Stimulated activated naive CD8-positive, alpha-beta T cell treated with anti-CD3 and anti-CD28 coated beads, Interleukin-15, amount 100 ng/mL, for 72 hours (primary cell): ENCODE measurements around the gene NFATC1.

Source experiments
- ATAC-seq: fragments of 150-1000 bp; cut with Tn5 transposase; 2 replicates; pipeline ENCODE4 v1.10.0; 2021; ENCODE audit warnings: mild to moderate bottlenecking, moderate library complexity
- DNase-seq, 2 donors: peaks; one replicate each; pipeline ENCODE4 v3.0.0; 2021 to 2022
- H3K27ac Mint-ChIP-seq, 2 donors: one replicate each; pipeline ENCODE4 v1.8.0; 2022; ENCODE audit warnings: mild to moderate bottlenecking in 2 of 2, mixed read lengths in 2 of 2, moderate library complexity in 2 of 2
- H3K27me3 Mint-ChIP-seq: one replicate; pipeline ENCODE4 v1.8.0; 2022; ENCODE audit warnings: mixed read lengths
- H3K4me1 Mint-ChIP-seq: one replicate; pipeline ENCODE4 v1.8.0; 2022; ENCODE audit warnings: mild to moderate bottlenecking, mixed read lengths
- H3K4me3 Mint-ChIP-seq, 2 donors: one replicate each; pipeline ENCODE4 v1.8.0; 2022; ENCODE audit warnings: mild to moderate bottlenecking in 2 of 2, mixed read lengths in 2 of 2, moderate library complexity in 1 of 2
- H3K9me3 Mint-ChIP-seq, 2 donors: one replicate each; pipeline ENCODE4 v1.8.0; 2022; ENCODE audit warnings: mixed read lengths in 2 of 2

The NFATC1 gene

DNA sequence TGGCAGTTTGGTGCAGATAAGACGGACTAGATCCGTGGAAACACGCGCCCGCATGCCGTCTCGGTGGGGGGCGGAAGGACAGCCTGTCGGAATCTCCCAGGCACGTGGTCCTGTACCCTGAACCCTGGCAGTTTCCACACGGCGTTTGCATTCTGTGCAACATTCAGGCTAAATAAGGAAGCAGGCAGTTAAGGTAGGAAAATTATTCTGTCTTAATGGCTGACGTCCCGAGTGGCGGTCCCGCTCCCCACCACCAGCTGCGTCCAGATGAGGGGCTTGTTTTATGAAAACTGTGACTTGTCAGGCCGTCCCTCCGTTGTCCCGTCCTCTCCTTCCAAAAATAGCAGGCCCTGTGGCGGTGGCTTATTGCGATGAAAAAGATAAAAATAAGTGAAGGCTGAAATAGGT is 120.2 kb downstream of the NFATC1 start:
- DNase-seq, result no peak
- H3K4me3 Mint-ChIP-seq, result peak overlapping the region; percentile 81 to 83
- peaks cover 69% of the 10 kb centered on the region for H3K4me1 Mint-ChIP-seq
- no peaks in the 10 kb centered on the region for H3K9me3 Mint-ChIP-seq
- ATAC-seq, result no peak
- no peaks in the 10 kb centered on the region for H3K27me3 Mint-ChIP-seq
- peak overlapping the region; percentile 98 for H3K27ac Mint-ChIP-seq

- DNase-seq (peak in 1 of 2 donors; percentile 13), ATAC-seq (peak; percentile 44)
- Mint-ChIP-seq H3K4me1 (peaks cover 73% of the 10 kb centered on the region), H3K27me3 (no peaks in the 10 kb centered on the region), H3K27ac (peak overlapping the region; percentile 98), H3K9me3 (no peaks in the 10 kb centered on the region), H3K4me3 (peak overlapping the region; percentile 81 to 83)
Observed at GRCh38 chr18:79516441-79516931, 120.8 kb downstream of the NFATC1 start.

DNA sequence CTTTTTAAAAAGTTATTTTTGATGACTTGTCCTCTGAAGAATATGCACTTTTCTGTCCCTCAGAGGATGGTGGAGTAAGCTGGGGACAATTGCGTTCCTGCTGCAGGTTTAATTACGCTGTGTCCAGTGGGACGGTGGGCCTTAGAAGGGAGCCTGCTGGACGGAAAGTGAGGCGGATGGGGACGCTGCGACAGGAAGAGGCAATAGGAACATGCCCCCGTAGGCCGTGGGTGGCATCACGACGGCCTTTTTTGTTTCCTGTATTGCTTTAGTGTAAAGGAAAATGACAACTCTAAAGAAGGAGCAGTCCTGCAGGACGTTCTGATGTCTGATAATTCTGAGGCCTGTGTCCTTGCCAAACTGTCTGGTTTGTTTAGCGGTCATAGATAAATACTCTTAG is 121.6 kb downstream of the NFATC1 start:
- peak; percentile 51 for ATAC-seq
- Mint-ChIP-seq H3K4me1 (peaks cover 78% of the 10 kb centered on the region), H3K4me3 (peak overlapping the region; percentile 81 to 83), H3K9me3 (no peaks in the 10 kb centered on the region), H3K27ac (peak overlapping the region; percentile 98), H3K27me3 (no peaks in the 10 kb centered on the region)
- peak in 1 of 2 donors; percentile 64 for DNase-seq

- H3K4me3 Mint-ChIP-seq, result peak overlapping the region; percentile 81 to 83
- peak in 1 of 2 donors; percentile 11 for DNase-seq
- no peaks in the 10 kb centered on the region for H3K9me3 Mint-ChIP-seq
- no peaks in the 10 kb centered on the region for H3K27me3 Mint-ChIP-seq
- H3K27ac Mint-ChIP-seq, result peak overlapping the region; percentile 59 to 64
- ATAC-seq, result no peak
- peaks cover 83% of the 10 kb centered on the region for H3K4me1 Mint-ChIP-seq
Observed at GRCh38 chr18:79518028-79518682, 122.4 kb downstream of the NFATC1 start.

GRCh38 chr18:79518683-79519128 is 123.0 kb downstream of the NFATC1 start:
- no peaks in the 10 kb centered on the region for H3K27me3 Mint-ChIP-seq
- DNase-seq, result no peak
- H3K4me1 Mint-ChIP-seq, result peaks cover 84% of the 10 kb centered on the region
- H3K27ac Mint-ChIP-seq, result no peak overlapping the region
- peak overlapping the region in 1 of 2 donors; percentile 10 for H3K4me3 Mint-ChIP-seq
- no peak for ATAC-seq
- no peaks in the 10 kb centered on the region for H3K9me3 Mint-ChIP-seq

DNA sequence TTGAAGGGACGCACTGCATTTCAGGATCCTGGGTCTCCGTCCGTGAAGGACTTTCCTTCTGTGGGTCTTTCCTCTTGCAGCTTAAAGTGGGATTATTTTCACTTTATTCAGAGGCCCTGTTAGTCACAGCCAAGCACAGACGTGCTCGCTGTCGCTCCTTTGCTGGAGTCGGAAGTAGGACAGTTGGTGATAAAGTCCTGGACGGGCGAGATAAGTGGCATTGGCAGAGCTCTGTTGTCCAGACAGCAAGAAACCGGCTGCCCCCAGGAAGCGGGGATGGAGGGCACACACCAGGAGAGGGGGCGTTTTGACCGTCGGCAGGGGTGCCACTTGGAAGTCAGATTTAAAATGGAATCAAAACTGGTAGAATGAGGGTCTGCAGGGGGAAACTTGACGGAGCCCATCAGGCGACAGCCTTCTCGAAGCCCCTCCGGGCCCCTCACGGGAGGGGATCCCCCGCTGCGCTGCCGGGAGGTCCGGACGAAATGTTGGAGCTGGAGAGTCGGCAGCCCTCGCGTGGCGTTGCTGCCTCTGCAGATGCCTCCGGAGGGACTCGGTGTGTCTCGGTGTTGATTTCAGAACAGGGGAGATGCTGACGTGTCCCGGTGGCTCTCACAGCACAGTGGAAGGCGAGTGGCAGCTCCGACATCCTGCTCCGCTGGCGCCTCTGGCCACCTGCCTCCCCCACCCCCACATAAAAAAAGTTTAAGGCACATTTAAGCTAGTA is 124.2 kb downstream of the NFATC1 start:
- H3K27me3 Mint-ChIP-seq, result no peaks in the 10 kb centered on the region
- H3K4me1 Mint-ChIP-seq, result peaks cover 96% of the 10 kb centered on the region
- H3K27ac Mint-ChIP-seq, result peak overlapping the region; percentile 68 to 97
- DNase-seq, result peak in 1 of 2 donors; percentile 70
- ATAC-seq, result peak; percentile 11
- H3K4me3 Mint-ChIP-seq, result peak overlapping the region; percentile 76 to 77
- no peaks in the 10 kb centered on the region for H3K9me3 Mint-ChIP-seq

DNA sequence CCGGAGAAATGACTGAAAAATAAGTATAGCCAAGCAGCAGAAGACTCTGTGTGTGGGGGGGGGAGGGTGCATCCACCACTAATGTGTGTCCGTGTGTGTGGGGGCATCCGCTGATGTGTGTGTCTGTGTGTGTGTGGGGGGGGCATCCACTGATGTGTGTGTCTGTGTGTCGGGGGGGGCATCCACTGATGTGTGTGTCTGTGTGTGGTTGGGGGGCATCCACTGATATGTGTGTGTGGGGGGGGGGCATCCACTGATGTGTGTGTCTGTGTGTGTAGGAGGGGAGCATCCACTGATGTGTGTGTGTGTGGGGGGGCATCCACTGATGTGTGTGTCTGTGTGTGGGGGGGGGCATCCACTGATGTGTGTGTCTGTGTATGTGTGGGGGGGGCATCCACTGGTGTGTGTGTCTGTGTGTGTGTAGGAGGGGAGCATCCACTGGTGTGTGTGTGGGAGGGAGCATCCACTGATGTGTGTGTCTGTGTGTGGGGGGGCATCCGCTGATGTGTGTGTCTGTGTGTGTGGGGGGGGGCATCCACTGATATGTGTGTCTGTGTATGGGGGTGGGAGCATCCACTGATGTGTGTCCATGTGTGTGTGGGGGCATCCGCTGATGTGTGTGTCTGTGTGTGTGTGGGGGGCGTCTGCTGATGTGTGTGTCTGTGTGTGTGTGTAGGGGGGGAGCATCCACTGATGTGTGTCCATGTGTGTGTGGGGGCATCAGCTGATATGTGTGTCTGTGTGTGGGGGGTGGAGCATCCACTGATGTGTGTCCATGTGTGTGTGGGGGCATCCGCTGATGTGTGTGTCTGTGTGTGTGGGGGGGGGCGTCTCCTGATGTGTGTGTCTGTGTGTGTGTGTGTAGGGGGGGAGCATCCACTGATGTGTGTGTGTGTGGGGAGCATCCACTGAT is 125.0 kb downstream of the NFATC1 start:
- Mint-ChIP-seq H3K27ac (peak overlapping the region; percentile 85 to 97), H3K4me1 (peaks cover 98% of the 10 kb centered on the region), H3K27me3 (no peaks in the 10 kb centered on the region), H3K4me3 (peak overlapping the region; percentile 77 to 80), H3K9me3 (no peaks in the 10 kb centered on the region)
- no peak for ATAC-seq
- peak in 1 of 2 donors; percentile 6 for DNase-seq

DNA sequence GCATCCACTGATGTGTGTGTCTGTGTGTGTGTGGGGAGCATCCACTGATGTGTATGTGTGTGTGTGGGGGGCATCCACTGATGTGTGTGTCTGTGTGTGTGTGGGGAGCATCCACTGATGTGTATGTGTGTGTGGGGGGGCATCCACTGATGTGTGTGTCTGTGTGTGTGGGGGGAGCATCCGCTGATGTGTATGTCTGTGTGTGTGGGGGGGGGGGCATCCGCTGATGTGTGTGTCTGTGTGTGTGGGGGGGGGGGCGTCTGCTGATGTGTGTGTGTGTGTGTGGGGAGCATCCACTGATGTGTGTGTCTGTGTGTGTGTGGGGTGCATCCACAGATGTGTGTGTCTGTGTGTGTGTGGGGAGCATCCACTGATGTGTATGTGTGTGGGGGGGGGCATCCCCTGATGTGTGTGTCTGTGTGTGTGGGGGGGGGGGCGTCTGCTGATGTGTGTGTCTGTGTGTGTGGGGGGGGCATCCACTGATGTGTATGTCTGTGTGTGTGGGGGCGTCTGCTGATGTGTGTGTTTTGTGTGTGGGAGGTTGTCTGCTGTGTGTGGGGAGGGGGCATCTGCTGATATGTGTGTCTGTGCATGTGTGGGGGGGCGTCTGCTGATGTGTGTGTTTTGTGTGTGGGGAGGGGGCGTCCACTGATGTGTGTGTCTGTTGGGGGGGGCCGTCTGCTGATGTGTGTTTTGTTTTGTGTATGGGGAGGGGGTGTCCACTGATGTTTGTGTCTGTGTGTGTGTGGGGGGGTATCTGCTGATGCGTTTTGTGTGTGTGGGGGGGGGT is 125.9 kb downstream of the NFATC1 start:
- ATAC-seq (no peak), DNase-seq (no peak)
- Mint-ChIP-seq H3K4me3 (peak overlapping the region; percentile 80 to 81), H3K4me1 (peaks cover 98% of the 10 kb centered on the region), H3K27ac (peak overlapping the region; percentile 97 to 99), H3K27me3 (no peaks in the 10 kb centered on the region), H3K9me3 (no peaks in the 10 kb centered on the region)

DNA sequence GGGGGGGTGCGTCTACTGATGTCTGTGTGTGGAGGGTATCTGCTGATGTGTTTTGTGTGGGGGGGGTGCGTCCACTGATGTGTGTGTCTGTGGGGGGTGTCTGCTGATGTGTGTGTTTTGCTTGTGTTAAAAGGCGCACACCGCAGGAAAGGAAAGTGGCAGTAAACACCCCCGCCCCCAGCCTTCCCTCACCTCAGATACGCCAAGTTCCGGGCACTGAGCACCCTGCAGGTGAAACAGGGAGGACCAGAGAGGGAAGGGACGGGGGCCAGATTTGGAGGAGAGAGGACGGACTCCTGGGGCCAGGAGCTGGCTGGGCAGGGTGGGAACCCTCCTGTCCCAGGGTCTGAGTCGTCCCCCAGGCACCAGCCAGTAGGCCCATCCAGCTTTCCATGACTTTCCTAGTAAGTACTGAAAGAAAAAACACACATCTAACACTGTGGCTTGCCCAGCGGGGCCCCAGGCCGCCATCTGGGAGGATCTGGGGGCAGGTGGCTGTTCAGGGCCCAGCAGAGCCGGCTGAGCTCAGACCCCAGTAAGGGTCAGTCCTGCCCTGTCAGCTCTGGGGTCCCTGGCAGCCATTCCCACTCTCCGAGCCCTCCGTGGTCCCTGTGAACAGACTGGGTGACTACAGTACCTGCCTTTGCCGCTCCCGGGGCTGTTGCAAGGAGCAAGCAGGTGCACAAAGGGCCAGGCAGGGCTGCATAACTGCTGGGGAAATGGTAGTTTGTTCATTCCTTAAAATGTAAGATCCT is 126.9 kb downstream of the NFATC1 start:
- DNase-seq, result peak; percentile 57 to 77
- peak; percentile 5 for ATAC-seq
- no peaks in the 10 kb centered on the region for H3K9me3 Mint-ChIP-seq
- no peaks in the 10 kb centered on the region for H3K27me3 Mint-ChIP-seq
- peaks cover 98% of the 10 kb centered on the region for H3K4me1 Mint-ChIP-seq
- H3K4me3 Mint-ChIP-seq, result peak overlapping the region; percentile 80 to 81
- H3K27ac Mint-ChIP-seq, result peak overlapping the region; percentile 95 to 99

GRCh38 chr18:79523206-79523735 is 127.5 kb downstream of the NFATC1 start:
- H3K9me3 Mint-ChIP-seq, result no peaks in the 10 kb centered on the region
- ATAC-seq (peak; percentile 61), DNase-seq (peak; percentile 77 to 85)
- H3K27ac Mint-ChIP-seq, result peak overlapping the region; percentile 95 to 99
- H3K4me1 Mint-ChIP-seq, result peaks cover 98% of the 10 kb centered on the region
- H3K27me3 Mint-ChIP-seq, result no peaks in the 10 kb centered on the region
- H3K4me3 Mint-ChIP-seq, result peak overlapping the region; percentile 80 to 81

DNA sequence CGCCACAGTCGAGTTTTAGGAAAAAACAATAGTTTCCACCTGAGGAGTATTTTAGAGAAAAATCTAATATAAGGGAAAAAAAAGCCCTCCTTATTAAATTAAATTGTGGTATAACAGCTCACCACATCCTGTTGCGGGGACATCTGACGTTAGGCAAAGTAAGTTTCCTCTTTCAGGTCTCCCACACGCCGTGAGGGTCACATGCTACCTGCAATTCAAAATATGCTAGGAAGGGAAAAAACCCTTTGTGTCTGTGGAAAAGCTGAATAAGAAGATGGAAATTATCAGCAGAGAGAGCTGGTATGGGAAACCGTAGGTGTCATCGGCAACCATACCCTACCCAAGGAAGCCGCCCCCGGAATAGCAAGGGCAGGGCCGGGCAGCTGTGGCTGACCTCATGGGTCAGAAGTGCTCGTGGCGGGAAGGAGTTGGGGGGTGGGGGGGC is 128.0 kb downstream of the NFATC1 start:
- H3K27me3 Mint-ChIP-seq, result no peaks in the 10 kb centered on the region
- DNase-seq (peak; percentile 74 to 87), ATAC-seq (peak; percentile 64)
- H3K27ac Mint-ChIP-seq, result peak overlapping the region; percentile 95 to 99
- H3K4me3 Mint-ChIP-seq, result peak overlapping the region; percentile 80 to 81
- H3K9me3 Mint-ChIP-seq, result no peaks in the 10 kb centered on the region
- H3K4me1 Mint-ChIP-seq, result peaks cover 98% of the 10 kb centered on the region

GRCh38 chr18:79524181-79525078 is 128.7 kb downstream of the NFATC1 start:
- DNase-seq (peak; percentile 82 to 90), ATAC-seq (peak; percentile 73)
- Mint-ChIP-seq H3K4me1 (peaks cover 96% of the 10 kb centered on the region), H3K27ac (peak overlapping the region; percentile 95 to 99), H3K4me3 (peak overlapping the region; percentile 80 to 81), H3K27me3 (no peaks in the 10 kb centered on the region), H3K9me3 (no peaks in the 10 kb centered on the region)
